Rectal smooth muscle tissue (tissue), 1 donor: ENCODE data around the gene HCAR3.
"Not testable (repeated sequence)": the region's sequence is repeated elsewhere in the genome, so short reads cannot be mapped to it uniquely, and the experiment has no call there.

Experiments used
- H3K27ac ChIP-seq: one replicate; pipeline ENCODE4 v1.7.0; 2013; ENCODE audit warnings: low read depth, low read length, inconsistent platforms
- H3K27me3 ChIP-seq: one replicate; pipeline ENCODE4 v1.7.0; 2013; ENCODE audit warnings: low read length; ENCODE audit not compliant: control insufficient read depth, insufficient read depth
- H3K36me3 ChIP-seq: one replicate; pipeline ENCODE4 v1.7.0; 2013; ENCODE audit warnings: low read length; ENCODE audit not compliant: control insufficient read depth, insufficient read depth
- H3K4me1 ChIP-seq: one replicate; pipeline ENCODE4 v1.7.0; 2013; ENCODE audit warnings: low read length; ENCODE audit not compliant: control insufficient read depth, insufficient read depth
- H3K4me3 ChIP-seq: one replicate; pipeline ENCODE4 v1.7.0; 2013; ENCODE audit warnings: low read length
- H3K9ac ChIP-seq: one replicate; pipeline ENCODE4 v1.7.0; 2013; ENCODE audit warnings: low read length

HCAR3 gene

DNA sequence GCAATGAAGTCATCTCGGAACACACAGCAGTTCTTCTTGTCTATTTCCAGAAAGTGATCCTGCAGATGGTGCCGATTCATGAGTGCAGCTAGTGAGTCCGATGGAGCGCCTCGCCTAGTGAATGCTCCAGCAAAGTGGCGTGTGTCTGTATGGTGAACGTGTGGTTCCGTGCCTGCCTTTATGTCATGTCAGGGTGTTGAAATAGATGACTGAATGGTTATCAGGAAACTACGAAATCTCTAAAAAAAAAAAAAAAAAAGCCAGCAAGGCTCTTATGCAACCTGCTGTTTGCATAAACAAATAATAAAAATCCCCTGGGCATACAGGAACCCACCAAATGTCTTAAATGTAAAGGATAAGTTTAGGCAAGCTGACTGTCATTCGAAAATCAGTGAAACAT, at the start of gene HCAR3:
TSS of gene HCAR3 (minus strand) at position 154 of the 400 bp plus-strand sequence. CDS start at position 80, 74 bp downstream.
- not testable (repeated sequence) for H3K9ac ChIP-seq, H3K27ac ChIP-seq, H3K36me3 ChIP-seq, H3K4me1 ChIP-seq, H3K4me3 ChIP-seq, H3K27me3 ChIP-seq

DNA sequence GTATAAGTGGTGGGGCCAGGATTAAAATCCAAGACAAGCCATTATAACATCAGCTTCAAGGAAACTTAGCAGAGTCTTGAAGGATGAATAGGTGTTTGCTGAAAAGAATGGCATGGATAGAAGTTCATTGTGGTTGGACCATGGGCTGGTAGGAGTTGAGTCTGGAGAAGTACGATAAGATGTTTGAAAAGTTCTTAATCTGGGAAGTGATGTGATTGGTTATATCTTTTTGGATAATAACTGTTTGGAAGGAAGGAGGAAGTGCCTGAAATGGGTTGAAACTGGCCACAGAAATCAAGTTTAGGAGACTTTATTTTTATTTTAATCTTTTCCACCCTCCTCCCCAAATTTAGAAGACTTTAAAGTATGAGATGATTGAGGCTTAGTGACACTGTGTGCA, 41.0 kb upstream of the HCAR3 start:
- H3K27ac ChIP-seq, result no peak overlapping the region
- no peak overlapping the region for H3K9ac ChIP-seq
- H3K36me3 ChIP-seq, result peaks cover 11% of the 10 kb centered on the region
- H3K4me1 ChIP-seq, result peaks cover 8% of the 10 kb centered on the region
- H3K4me3 ChIP-seq, result no peak overlapping the region
- H3K27me3 ChIP-seq, result no peaks in the 10 kb centered on the region

DNA sequence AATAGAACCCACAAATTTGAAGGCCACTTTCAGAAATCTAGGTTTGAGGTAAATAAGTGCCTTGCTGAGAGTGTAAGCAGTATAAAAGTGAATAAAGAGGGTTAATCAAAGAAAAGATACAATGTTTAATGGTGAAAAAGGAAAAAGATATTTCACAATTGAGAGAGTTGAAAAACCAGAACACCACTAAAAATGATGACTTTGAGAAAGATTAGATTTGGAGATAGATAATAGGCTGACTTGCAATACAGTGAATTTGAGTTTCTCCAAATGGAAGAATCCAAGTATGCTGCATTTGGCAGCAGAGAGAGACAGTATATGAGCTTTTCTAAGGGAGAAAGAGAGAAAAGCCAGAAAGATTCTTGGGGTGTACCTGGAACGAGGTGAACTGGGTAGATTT, 38.2 kb upstream of the HCAR3 start:
- no peak overlapping the region for H3K27ac ChIP-seq
- no peak overlapping the region for H3K9ac ChIP-seq
- H3K4me3 ChIP-seq, result no peak overlapping the region
- H3K36me3 ChIP-seq, result peaks cover 3% of the 10 kb centered on the region
- peaks cover 8% of the 10 kb centered on the region for H3K4me1 ChIP-seq
- H3K27me3 ChIP-seq, result no peaks in the 10 kb centered on the region

DNA sequence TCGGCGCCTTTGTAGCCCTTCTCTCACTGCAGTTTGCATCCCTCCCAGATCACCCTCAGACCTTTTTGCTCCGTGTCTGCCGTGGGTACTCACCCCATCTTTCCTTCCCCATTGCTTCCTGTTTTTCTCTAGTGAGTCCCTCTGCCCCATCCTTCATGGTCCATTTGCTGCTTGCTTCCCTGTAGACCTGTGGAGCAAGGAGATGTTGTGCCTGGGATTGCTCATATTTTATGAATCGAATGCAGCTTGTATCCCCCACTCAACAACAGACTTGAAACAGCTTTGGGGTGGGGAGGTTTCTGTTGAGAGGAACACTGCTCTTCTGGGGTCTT, 36.7 kb upstream of the HCAR3 start:
- H3K36me3 ChIP-seq, result peaks cover 3% of the 10 kb centered on the region
- H3K4me3 ChIP-seq, result peak overlapping the region; percentile 86
- peak overlapping the region; percentile 85 for H3K9ac ChIP-seq
- H3K27me3 ChIP-seq, result no peaks in the 10 kb centered on the region
- H3K4me1 ChIP-seq, result peaks cover 8% of the 10 kb centered on the region
- no peak overlapping the region for H3K27ac ChIP-seq

DNA sequence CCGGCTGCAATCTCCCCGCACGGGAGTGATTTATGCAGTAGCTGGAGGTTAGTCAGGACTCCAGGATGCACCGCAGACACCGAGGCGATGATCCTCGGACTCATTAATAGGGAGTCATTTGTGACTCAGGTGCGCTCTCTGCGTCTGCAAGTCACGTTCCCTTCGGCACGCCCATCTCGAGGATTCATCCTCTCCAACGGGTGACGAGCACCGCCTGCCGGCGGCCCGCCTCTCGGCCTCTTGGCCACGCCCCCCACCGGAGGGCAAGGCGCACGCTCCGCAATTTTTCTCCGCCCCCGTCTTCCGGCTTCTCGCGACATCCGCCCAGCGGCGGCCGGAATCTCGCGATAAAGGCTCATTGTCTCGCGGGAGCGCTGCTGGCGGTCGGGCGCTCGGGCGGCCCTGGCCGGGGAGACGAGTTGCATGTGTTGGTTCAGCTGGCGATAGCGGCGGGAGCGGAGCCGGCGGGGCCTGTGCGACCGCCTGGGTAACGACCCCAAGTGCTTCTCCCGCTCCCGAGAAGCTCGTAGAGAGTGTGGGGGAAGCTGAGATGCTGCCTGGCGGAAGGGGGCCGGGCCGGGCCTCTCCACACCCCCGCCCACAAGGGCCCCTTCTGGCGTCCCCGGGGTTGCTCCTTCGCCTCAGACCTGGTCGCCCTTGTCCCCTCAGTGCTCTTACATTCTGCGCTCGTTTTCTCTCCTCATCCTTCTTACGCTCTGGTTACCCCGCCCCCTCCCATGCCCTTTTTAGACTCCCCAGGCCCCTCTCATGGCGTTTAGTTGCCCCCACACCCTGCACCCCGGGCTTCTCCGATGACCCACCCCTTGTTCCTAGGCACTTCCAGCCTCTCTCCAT, 36.1 kb upstream of the HCAR3 start, which contains the start of gene DENR:
TSS of gene DENR (plus strand) at position 361 of the 855 bp plus-strand sequence. CDS start 878 bp downstream, outside the sequence.
- Histone ChIP-seq H3K4me3 (peak within 1 kb of the TSS; percentile 86), H3K27ac (peak within 1 kb of the TSS; percentile 73), H3K4me1 (peaks cover 8% of the 10 kb centered on the region), H3K9ac (peak within 1 kb of the TSS; percentile 85), H3K27me3 (no peaks in the 10 kb centered on the region), H3K36me3 (peaks cover 3% of the 10 kb centered on the region)

DNA sequence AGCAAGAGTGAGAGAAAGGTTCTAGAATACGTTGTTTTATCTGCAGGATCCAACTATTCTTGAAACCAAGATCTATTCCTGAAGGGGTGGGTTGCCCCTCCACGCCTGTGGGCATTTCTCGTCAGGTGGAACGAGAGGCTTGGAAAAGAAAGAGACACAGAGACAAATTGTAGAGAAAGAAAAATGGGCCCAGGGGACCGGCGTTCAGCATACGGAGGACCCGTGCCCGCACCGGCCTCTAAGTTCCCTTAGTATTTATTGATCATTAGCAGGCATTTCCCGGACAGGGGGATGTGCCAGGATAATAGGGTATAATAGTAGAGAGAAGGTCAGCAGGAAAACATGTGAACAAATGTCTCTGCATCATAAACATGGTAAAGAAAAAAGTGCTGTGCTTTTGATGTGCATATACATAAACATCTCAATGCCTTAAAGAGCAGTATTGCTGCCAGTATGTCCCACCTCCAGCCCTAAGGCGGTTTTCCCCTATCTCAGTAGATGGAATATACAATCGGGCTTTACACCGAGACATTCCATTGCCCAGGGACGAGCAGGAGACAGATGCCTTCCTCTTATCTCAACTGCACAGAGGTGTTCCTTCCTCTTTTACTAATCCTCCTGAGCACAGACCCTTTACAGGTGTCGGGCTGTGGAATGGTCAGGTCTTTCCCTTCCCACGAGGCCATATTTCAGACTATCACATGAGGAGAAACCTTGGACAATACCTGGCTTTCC, 34.3 kb upstream of the HCAR3 start:
- not testable (repeated sequence) for H3K27ac ChIP-seq, H3K27me3 ChIP-seq, H3K4me3 ChIP-seq, H3K4me1 ChIP-seq, H3K9ac ChIP-seq, H3K36me3 ChIP-seq

DNA sequence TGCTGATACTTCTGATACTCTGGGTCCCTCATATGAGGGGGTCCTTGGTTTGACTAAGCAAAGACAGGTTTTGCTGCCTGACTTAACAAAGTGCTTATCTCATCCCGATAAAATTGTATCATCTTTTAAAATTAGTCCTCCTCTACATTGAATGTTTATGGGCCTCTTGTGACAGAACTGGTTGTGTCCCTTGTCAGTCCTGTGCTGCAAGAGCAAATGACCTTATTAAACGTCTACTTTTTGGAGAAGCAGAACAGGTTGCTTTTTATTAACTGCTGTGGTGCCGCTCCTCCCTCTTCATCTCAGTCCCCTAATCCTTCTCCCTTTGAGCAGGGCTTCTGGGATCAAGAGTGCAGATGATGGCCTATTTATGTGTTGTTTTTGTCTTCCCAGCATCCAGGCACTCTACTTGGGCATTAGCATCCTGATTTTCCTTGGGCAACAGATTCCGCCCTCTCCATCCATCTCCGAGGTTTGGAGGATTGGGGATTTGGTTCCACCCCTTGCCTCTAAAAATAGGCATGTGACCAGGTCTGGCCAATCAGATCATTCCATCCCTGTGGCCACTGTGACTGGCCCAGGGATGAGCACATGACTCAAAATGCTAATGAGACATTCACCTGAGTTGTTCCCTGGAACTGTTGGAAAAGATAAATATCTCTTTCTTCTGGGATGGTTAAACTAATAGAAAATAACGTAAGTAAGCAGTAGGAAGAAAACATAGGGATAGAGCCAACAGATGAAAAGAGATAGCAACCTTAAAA, 33.1 kb upstream of the HCAR3 start:
- H3K4me1 ChIP-seq, result peaks cover 8% of the 10 kb centered on the region
- no peak overlapping the region for H3K4me3 ChIP-seq
- H3K9ac ChIP-seq, result no peak overlapping the region
- no peaks in the 10 kb centered on the region for H3K27me3 ChIP-seq
- H3K36me3 ChIP-seq, result no peaks in the 10 kb centered on the region
- no peak overlapping the region for H3K27ac ChIP-seq

DNA sequence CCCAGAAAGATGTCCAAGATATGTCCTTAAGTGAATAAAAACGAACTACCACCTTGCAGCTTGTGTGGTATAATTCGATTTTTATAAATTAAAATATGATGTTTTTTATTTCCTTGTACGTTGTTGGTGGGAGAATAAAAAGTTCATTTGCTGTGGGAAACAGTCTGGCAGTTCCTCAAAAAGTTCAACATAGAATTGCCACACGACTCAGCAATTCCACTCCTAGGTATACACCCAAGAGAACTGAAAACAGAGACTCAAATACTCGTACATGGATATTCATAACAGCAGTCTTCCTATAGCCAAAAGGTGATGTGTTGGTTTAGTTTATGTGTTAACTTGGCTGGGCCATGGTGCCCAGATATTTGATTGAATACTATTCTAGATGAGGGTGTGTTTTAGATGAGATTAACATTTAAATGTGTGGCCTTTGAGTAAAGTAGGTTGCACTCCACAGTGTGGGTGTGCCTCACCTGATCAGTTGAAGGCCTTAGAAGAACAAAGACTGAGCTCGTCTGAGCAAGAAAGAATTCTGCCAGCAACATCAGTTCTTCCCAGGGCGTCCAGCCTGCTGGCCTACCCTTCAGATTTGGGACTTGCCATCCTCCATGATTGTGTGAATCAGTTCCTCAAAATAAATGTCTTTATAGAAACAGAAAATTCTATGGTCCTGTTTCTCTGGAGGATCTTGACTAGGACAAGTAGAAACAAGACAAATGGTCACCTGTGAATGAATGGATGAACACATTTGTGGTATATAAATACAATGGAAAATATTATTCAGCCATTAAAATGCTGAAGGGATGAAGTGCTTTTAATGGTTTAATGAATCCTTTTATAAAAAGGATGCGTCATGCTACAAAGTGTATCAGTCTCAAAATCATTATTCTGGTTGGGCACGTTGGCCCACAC, 30.9 kb upstream of the HCAR3 start:
- H3K9ac ChIP-seq, result no peak overlapping the region
- H3K4me1 ChIP-seq, result no peaks in the 10 kb centered on the region
- H3K27me3 ChIP-seq, result no peaks in the 10 kb centered on the region
- no peak overlapping the region for H3K4me3 ChIP-seq
- no peak overlapping the region for H3K27ac ChIP-seq
- H3K36me3 ChIP-seq, result no peaks in the 10 kb centered on the region

DNA sequence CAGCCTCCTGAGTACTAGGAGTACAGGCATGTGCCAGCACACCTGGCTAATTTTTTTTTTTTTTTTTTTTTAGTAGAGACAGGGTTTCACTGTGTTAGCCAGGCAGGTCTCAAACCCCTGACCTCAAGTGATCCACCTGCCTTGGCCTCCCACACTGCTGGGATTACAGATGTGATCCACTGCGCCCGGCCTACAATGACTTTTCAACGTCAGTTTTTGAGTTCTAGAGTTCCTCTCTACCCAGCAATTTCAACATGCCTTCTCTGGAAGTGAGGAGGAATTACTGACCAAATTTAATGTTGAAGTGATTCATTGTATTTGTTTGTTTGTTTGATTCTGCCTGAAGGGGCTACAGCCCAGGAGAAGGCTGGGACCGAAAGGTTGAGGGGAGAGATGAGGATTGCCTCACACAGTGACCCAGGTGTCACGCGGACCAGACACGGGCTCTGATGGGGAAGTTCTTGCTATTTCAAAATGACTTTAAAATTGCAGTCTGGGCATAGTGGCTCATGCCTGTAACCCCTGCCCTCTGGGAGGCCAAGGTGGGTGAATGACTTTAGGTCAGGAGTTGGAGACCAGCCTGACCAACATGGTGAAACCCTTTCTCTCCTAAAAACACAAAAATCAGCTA, 27.4 kb upstream of the HCAR3 start:
- Histone ChIP-seq H3K4me1 (no peaks in the 10 kb centered on the region), H3K4me3 (no peak overlapping the region), H3K27me3 (no peaks in the 10 kb centered on the region), H3K9ac (no peak overlapping the region), H3K27ac (no peak overlapping the region), H3K36me3 (no peaks in the 10 kb centered on the region)

DNA sequence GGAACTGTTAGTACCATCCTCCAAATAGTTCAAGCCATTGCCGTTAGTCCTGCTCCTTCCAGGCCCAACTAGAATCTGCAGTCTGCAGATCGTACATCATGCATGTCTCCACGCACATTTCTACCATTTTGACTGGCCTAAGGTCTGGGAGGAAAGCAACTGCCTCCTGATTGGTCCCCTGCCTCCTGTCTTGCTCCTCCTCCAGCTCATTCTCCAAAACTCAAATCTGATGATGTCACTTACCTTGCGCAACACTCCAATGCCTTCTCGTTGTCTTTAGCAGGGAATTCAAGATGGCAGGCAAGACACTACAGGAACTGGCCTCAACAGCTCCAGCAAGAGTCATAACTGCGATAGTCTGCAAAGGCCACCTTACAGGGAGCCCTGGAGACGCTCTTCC, 23.7 kb upstream of the HCAR3 start:
- no peaks in the 10 kb centered on the region for H3K36me3 ChIP-seq
- H3K27me3 ChIP-seq, result no peaks in the 10 kb centered on the region
- no peak overlapping the region for H3K9ac ChIP-seq
- H3K4me3 ChIP-seq, result no peak overlapping the region
- H3K4me1 ChIP-seq, result no peaks in the 10 kb centered on the region
- H3K27ac ChIP-seq, result no peak overlapping the region

DNA sequence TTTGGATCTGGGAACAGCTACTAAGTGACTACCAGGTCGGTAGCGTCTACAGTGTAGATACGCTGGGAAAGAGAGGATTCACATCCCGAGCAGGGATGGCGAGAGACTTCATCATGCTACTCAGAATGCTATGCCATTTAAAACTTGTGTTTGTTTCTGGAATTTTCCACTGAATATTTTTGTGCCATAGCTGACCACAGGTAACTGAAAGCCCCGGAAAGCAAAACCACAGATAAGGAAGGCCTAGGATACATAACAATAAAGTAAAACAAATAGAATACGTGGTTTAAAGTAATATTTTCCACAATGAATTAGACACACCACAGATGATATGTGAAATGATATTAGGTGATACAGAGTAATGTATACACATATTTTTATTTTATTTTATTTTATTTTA, 22.0 kb upstream of the HCAR3 start:
- Histone ChIP-seq H3K27ac (no peak overlapping the region), H3K4me3 (no peak overlapping the region), H3K27me3 (no peaks in the 10 kb centered on the region), H3K4me1 (no peaks in the 10 kb centered on the region), H3K9ac (no peak overlapping the region), H3K36me3 (no peaks in the 10 kb centered on the region)
